ENCODE measurements around the gene DNM1.
A peak's percentile ranks its signal among the peaks of the same experiment; 100 is the strongest.

DNM1 gene

GRCh38 chr9:128247226-128247803 is 44.1 kb downstream of the DNM1 start:
- H3K4me3 ChIP-seq (ENCODE audit: control insufficient read depth, low read depth, low read length): no peak overlapping the region
- no peak for TF ChIP-seq CTCF (conservative IDR thresholded peaks at IDR 0.05; ENCODE audit: control insufficient read depth, insufficient read depth, low read depth, low read length)
- no peak for DNase-seq (ENCODE audit: low read depth)

GRCh38 chr9:128249558-128249907 is 46.4 kb downstream of the DNM1 start:
- no peak for TF ChIP-seq CTCF (conservative IDR thresholded peaks at IDR 0.05; ENCODE audit: control insufficient read depth, insufficient read depth, low read depth, low read length)
- no peak for DNase-seq (ENCODE audit: low read depth)
- no peak overlapping the region for H3K4me3 ChIP-seq (ENCODE audit: control insufficient read depth, low read depth, low read length)

- no peak overlapping the region for H3K4me3 ChIP-seq (ENCODE audit: control insufficient read depth, low read depth, low read length)
- no peak for TF ChIP-seq CTCF (conservative IDR thresholded peaks at IDR 0.05; ENCODE audit: control insufficient read depth, insufficient read depth, low read depth, low read length)
Measured at GRCh38 chr9:128249908-128250838, 47.0 kb downstream of the DNM1 start.

GRCh38 chr9:128250839-128251731 is 47.9 kb downstream of the DNM1 start:
- H3K4me3 ChIP-seq (ENCODE audit: control insufficient read depth, low read depth, low read length): peak overlapping the region; percentile 8
- TF ChIP-seq CTCF (conservative IDR thresholded peaks at IDR 0.05; ENCODE audit: control insufficient read depth, insufficient read depth, low read depth, low read length): no peak
- DNase-seq (ENCODE audit: low read depth): no peak

More at GRCh38 chr9:128249908-128250838, 47.0 kb downstream of the DNM1 start:
- DNase-seq (ENCODE audit: low read depth): peak; percentile 75

- TF ChIP-seq CTCF (conservative IDR thresholded peaks at IDR 0.05; ENCODE audit: control insufficient read depth, insufficient read depth, low read depth, low read length): no peak
- no peak overlapping the region for H3K4me3 ChIP-seq (ENCODE audit: control insufficient read depth, low read depth, low read length)
- DNase-seq (ENCODE audit: low read depth): peak; percentile 72
Measured at GRCh38 chr9:128251732-128252100, 48.5 kb downstream of the DNM1 start.

- TF ChIP-seq CTCF (conservative IDR thresholded peaks at IDR 0.05; ENCODE audit: control insufficient read depth, insufficient read depth, low read depth, low read length): no peak
- no peak for DNase-seq (ENCODE audit: low read depth)
- H3K4me3 ChIP-seq (ENCODE audit: control insufficient read depth, low read depth, low read length): no peak overlapping the region
Measured at GRCh38 chr9:128252317-128253139, 49.3 kb downstream of the DNM1 start.
